ENCODE results near the gene HMGA1. TPM values are rescaled to one million over a fixed set of nuclear protein-coding genes. Genes with fewer than 3 reads are reported as not detected.
A peak's percentile ranks its signal among the peaks of the same experiment; 100 is the strongest.

Gene HMGA1
- total RNA-seq, 1 donor from 2014 or later = 33.4 TPM

GRCh38 chr6:34195726-34196115, 41.0 kb upstream of the HMGA1 start:
- no peak for TF ChIP-seq CTCF (IDR thresholded peaks at IDR 0.05)
- no peak overlapping the region for H3K4me3 Mint-ChIP-seq (ENCODE audit: unreplicated experiment)
- peaks cover 6% of the 10 kb centered on the region for H3K4me1 Mint-ChIP-seq (ENCODE audit: low read depth)
- H3K9me3 Mint-ChIP-seq (ENCODE audit: low read depth) = no peaks in the 10 kb centered on the region
- DNase-seq (ENCODE audit: low spot score) = peak; percentile 81
- H3K27me3 Mint-ChIP-seq (ENCODE audit: low read depth) = peaks cover 6% of the 10 kb centered on the region
- no peak overlapping the region for H3K27ac Mint-ChIP-seq (ENCODE audit: unreplicated experiment)
- H3K36me3 Mint-ChIP-seq (ENCODE audit: low read depth) = no peaks in the 10 kb centered on the region

- H3K4me3 Mint-ChIP-seq (ENCODE audit: unreplicated experiment) = peak overlapping the region; percentile 62
- DNase-seq (ENCODE audit: low spot score) = peak; percentile 92
- H3K27me3 Mint-ChIP-seq (ENCODE audit: low read depth) = peaks cover 6% of the 10 kb centered on the region
- peaks cover 6% of the 10 kb centered on the region for H3K4me1 Mint-ChIP-seq (ENCODE audit: low read depth)
- no peaks in the 10 kb centered on the region for H3K9me3 Mint-ChIP-seq (ENCODE audit: low read depth)
- peak; percentile 100 for TF ChIP-seq CTCF (IDR thresholded peaks at IDR 0.05)
- H3K27ac Mint-ChIP-seq (ENCODE audit: unreplicated experiment) = no peak overlapping the region
- no peaks in the 10 kb centered on the region for H3K36me3 Mint-ChIP-seq (ENCODE audit: low read depth)
Measured at GRCh38 chr6:34196116-34196832, 40.4 kb upstream of the HMGA1 start.

- Mint-ChIP-seq H3K4me3 (ENCODE audit: unreplicated experiment) (no peak overlapping the region), H3K27me3 (ENCODE audit: low read depth) (peaks cover 6% of the 10 kb centered on the region), H3K36me3 (ENCODE audit: low read depth) (no peaks in the 10 kb centered on the region), H3K9me3 (ENCODE audit: low read depth) (no peaks in the 10 kb centered on the region), H3K4me1 (ENCODE audit: low read depth) (peaks cover 6% of the 10 kb centered on the region), H3K27ac (ENCODE audit: unreplicated experiment) (no peak overlapping the region)
- no peak for TF ChIP-seq CTCF (IDR thresholded peaks at IDR 0.05)
- DNase-seq (ENCODE audit: low spot score) = no peak
Measured at GRCh38 chr6:34196833-34197195, 39.9 kb upstream of the HMGA1 start.

GRCh38 chr6:34200340-34200971, 36.2 kb upstream of the HMGA1 start:
- Mint-ChIP-seq H3K4me1 (ENCODE audit: low read depth) (peaks cover 6% of the 10 kb centered on the region), H3K4me3 (ENCODE audit: unreplicated experiment) (no peak overlapping the region), H3K27me3 (ENCODE audit: low read depth) (peaks cover 2% of the 10 kb centered on the region), H3K27ac (ENCODE audit: unreplicated experiment) (no peak overlapping the region), H3K36me3 (ENCODE audit: low read depth) (no peaks in the 10 kb centered on the region), H3K9me3 (ENCODE audit: low read depth) (no peaks in the 10 kb centered on the region)
- no peak for DNase-seq (ENCODE audit: low spot score)
- no peak for TF ChIP-seq CTCF (IDR thresholded peaks at IDR 0.05)

GRCh38 chr6:34201455-34202107, 35.1 kb upstream of the HMGA1 start:
- H3K4me3 Mint-ChIP-seq (ENCODE audit: unreplicated experiment) = no peak overlapping the region
- H3K36me3 Mint-ChIP-seq (ENCODE audit: low read depth) = no peaks in the 10 kb centered on the region
- TF ChIP-seq CTCF (IDR thresholded peaks at IDR 0.05) = no peak

More at GRCh38 chr6:34201455-34202107, 35.1 kb upstream of the HMGA1 start:
- DNase-seq (ENCODE audit: low spot score) = no peak
- no peaks in the 10 kb centered on the region for H3K9me3 Mint-ChIP-seq (ENCODE audit: low read depth)
- H3K27ac Mint-ChIP-seq (ENCODE audit: unreplicated experiment) = no peak overlapping the region
- H3K4me1 Mint-ChIP-seq (ENCODE audit: low read depth) = peaks cover under 1% of the 10 kb centered on the region
- peaks cover 2% of the 10 kb centered on the region for H3K27me3 Mint-ChIP-seq (ENCODE audit: low read depth)

Data from chondrocyte (in vitro differentiated cells).